ENCODE measurements around the gene PEAR1. TPM values are rescaled to one million over a fixed set of nuclear protein-coding genes. Genes with fewer than 3 reads are reported as not detected.

PEAR1 gene
- total RNA-seq, 1 donor, result 12.1 TPM

- TF ChIP-seq, protein P1, sequence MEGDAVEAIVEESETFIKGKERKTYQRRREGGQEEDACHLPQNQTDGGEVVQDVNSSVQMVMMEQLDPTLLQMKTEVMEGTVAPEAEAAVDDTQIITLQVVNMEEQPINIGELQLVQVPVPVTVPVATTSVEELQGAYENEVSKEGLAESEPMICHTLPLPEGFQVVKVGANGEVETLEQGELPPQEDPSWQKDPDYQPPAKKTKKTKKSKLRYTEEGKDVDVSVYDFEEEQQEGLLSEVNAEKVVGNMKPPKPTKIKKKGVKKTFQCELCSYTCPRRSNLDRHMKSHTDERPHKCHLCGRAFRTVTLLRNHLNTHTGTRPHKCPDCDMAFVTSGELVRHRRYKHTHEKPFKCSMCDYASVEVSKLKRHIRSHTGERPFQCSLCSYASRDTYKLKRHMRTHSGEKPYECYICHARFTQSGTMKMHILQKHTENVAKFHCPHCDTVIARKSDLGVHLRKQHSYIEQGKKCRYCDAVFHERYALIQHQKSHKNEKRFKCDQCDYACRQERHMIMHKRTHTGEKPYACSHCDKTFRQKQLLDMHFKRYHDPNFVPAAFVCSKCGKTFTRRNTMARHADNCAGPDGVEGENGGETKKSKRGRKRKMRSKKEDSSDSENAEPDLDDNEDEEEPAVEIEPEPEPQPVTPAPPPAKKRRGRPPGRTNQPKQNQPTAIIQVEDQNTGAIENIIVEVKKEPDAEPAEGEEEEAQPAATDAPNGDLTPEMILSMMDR (IDR thresholded peaks at IDR 0.05; ENCODE audit: insufficient read depth, low read depth, low read length), result no peak
- no peak overlapping the region for H3K4me3 ChIP-seq (ENCODE audit: low read depth, low read length)
- no peak for DNase-seq (ENCODE audit: low read depth)
These were observed 45.7 kb upstream of the PEAR1 start for GRCh38 chr1:156847591-156848460.

DNA sequence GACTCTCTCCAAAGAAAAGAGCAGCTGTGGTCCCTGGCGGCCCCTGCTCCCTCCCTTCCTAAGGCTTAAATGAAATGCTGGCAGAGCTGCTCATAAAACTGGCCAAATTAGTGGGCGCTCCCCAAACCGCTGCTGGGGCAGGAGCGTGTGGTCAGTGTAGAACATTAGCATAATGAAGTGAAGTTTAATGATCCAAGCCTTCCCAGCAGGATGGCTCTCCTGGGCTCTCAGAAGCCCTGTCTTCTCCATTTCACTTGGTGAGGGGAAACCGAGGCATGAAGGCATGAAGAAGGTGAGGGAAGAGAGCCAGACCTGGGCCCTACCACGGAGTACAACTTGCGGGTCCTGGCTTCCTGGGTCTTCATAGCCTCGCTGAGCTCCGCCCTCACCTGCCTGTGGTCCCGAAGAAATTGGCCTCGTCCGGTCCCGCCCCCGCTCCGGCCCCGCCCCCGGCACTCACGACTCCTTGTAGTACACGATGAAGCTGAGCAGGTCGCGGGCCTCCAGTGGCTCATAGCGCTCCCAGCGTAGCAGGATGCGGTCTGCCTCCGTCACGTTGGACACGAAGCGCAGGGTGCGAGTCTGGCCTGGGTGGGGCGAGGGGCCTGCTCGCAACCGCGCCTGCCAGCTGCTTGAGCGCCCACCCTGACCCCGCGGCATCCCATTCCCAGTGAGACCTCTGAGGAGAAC lies 44.9 kb upstream of the PEAR1 start:
- TF ChIP-seq, protein P1 (IDR thresholded peaks at IDR 0.05; ENCODE audit: insufficient read depth, low read depth, low read length), result no peak
- no peak for DNase-seq (ENCODE audit: low read depth)
- no peak overlapping the region for H3K4me3 ChIP-seq (ENCODE audit: low read depth, low read length)

GRCh38 chr1:156849151-156849496 lies 44.4 kb upstream of the PEAR1 start:
- TF ChIP-seq, protein P1 (IDR thresholded peaks at IDR 0.05; ENCODE audit: insufficient read depth, low read depth, low read length), result no peak
- DNase-seq (ENCODE audit: low read depth), result no peak
- no peak overlapping the region for H3K4me3 ChIP-seq (ENCODE audit: low read depth, low read length)

GRCh38 chr1:156851779-156852417 lies 41.6 kb upstream of the PEAR1 start:
- TF ChIP-seq, protein P1 (IDR thresholded peaks at IDR 0.05; ENCODE audit: insufficient read depth, low read depth, low read length), result no peak

DNA sequence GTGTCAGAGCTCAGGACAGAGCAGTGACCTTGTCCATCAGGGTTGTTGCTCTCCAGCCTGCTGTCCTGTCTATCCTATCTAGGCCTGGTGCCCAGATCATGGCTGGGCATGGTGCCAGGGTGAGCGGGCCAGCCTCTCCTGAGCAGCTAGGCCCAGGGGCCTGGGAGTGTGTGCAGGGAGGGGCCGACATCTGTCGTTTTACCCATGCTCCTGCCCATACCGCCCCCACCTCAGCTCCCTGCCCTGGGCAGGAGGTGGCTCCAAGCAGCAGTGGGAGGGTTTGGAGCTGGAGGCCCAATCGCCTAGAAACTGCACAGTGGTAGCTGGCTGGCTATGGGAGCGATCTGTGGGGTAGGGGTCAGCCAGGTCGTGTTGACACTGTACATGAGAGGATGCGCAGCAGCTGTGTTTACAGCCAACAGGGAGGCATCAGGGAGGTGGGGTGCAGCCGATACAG lies 41.1 kb upstream of the PEAR1 start:
- H3K4me3 ChIP-seq (ENCODE audit: low read depth, low read length), result no peak overlapping the region
- peak; percentile 61 for DNase-seq (ENCODE audit: low read depth)
- TF ChIP-seq, protein P1 (IDR thresholded peaks at IDR 0.05; ENCODE audit: insufficient read depth, low read depth, low read length), result no peak

More at GRCh38 chr1:156851779-156852417, 41.6 kb upstream of the PEAR1 start:
- H3K4me3 ChIP-seq (ENCODE audit: low read depth, low read length), result no peak overlapping the region
- no peak for DNase-seq (ENCODE audit: low read depth)

GRCh38 chr1:156853761-156854160 lies 39.8 kb upstream of the PEAR1 start:
- no peak overlapping the region for H3K4me3 ChIP-seq (ENCODE audit: low read depth, low read length)
- TF ChIP-seq, protein P1 (IDR thresholded peaks at IDR 0.05; ENCODE audit: insufficient read depth, low read depth, low read length), result no peak
- DNase-seq (ENCODE audit: low read depth), result no peak
